Uterus (tissue), 2 donors: ENCODE measurements around the gene IL1RAPL2.

Experiments
- CTCF ChIP-seq, 4 experiments: fragments of 200-600 bp in 2 of 4; fragments of 450-650 bp in 2 of 4; sonication (generic) in 2 of 4; IDR thresholded peaks; one replicate each; pipeline ENCODE4 v1.5.1; 2016 to 2019; ENCODE audit warnings: antibody characterized with exemption in 4 of 4, mild to moderate bottlenecking in 2 of 4, moderate library complexity in 1 of 4
- POLR2A ChIP-seq, 2 donors: fragments of 450-650 bp; IDR thresholded peaks; one replicate each; pipeline ENCODE4 v1.6.1; 2016; ENCODE audit warnings: antibody characterized with exemption in 2 of 2, mild to moderate bottlenecking in 1 of 2, moderate library complexity in 1 of 2

- TF ChIP-seq CTCF (IDR thresholded peaks at IDR 0.05) (no peak), POLR2A (IDR thresholded peaks at IDR 0.05) (no peak)
Measured at GRCh38 chrX:105775679-105776078, 1209.7 kb downstream of the IL1RAPL2 start.
